Spinal cord (tissue), 10 donors: ENCODE results near the gene SLC5A5. TPM values are rescaled to one million over a fixed set of nuclear protein-coding genes. Genes with fewer than 3 reads are reported as not detected.
"Not testable (repeated sequence)": the region's sequence is repeated elsewhere in the genome, so short reads cannot be mapped to it uniquely, and the experiment has no call there.

Source experiments
- DNase-seq, 6 donors: peaks; one replicate each; pipeline versions ENCODE4 v3.0.0 to v3.0.0-alpha.2; 2013 to 2015; ENCODE audit warnings: low spot score in 6 of 6, low read depth in 4 of 6
- H3K27ac ChIP-seq: one replicate; pipeline ENCODE4 v1.5.1; 2013; ENCODE audit warnings: low read depth, low read length, control low read depth
- H3K27me3 ChIP-seq: one replicate; pipeline ENCODE4 v1.6.1; 2013; ENCODE audit warnings: low read length; ENCODE audit not compliant: control insufficient read depth, insufficient read depth
- H3K36me3 ChIP-seq: one replicate; pipeline ENCODE4 v1.6.1; 2013; ENCODE audit warnings: low read length; ENCODE audit not compliant: control insufficient read depth, insufficient read depth
- H3K4me1 ChIP-seq: one replicate; pipeline ENCODE4 v1.6.1; 2013; ENCODE audit warnings: low read length; ENCODE audit not compliant: control insufficient read depth, insufficient read depth
- H3K4me3 ChIP-seq: one replicate; pipeline ENCODE4 v1.5.1; 2013; ENCODE audit warnings: low read depth, low read length, control low read depth
- H3K9me3 ChIP-seq: one replicate; pipeline ENCODE4 v1.6.1; 2013; ENCODE audit warnings: low read length; ENCODE audit not compliant: control insufficient read depth, insufficient read depth
- WGBS: methylation state at CpG from one replicate; pipeline ENCODE4 v1.1.5; 2013; ENCODE audit warnings: missing lambda C conversion rate; ENCODE audit not compliant: insufficient coverage; 5-methylcytosine and 5-hydroxymethylcytosine counted together
- polyA plus RNA-seq, 2 donors: library from polyadenylated mRNA; unstranded; fragments of 120-200 nt; gene quantifications; one replicate each; pipeline ENCODE4 v1.2.1, GENCODE V29; 2013; ENCODE audit not compliant: insufficient read length in 2 of 2
- total RNA-seq, 2 donors: library from RNA; depleted of rRNA in 1 of 2; stranded (reverse); fragments of 120-200 nt in 1 of 2; fragments of >200 nt in 1 of 2; gene quantifications; one replicate each; pipeline versions ENCODE4 v1.2.3 to v1.2.4, GENCODE V29; 2013 to 2014
- donor health status: healthy.

The SLC5A5 gene
- total and polyA plus RNA-seq, 4 donors, result 0.10 to 104 (median 10.2) TPM

GRCh38 chr19:17915940-17916593 lies 44.3 kb downstream of the SLC5A5 start:
- no peak overlapping the region for H3K4me3 ChIP-seq
- no peaks in the 10 kb centered on the region for H3K9me3 ChIP-seq
- H3K4me1 ChIP-seq, result no peaks in the 10 kb centered on the region
- no peaks in the 10 kb centered on the region for H3K36me3 ChIP-seq
- no peak overlapping the region for H3K27ac ChIP-seq
- no peaks in the 10 kb centered on the region for H3K27me3 ChIP-seq
- 87% methylated on average over 4 of the region's 6 CpGs for WGBS
- DNase-seq, result no peak

GRCh38 chr19:17918151-17918550 lies 46.4 kb downstream of the SLC5A5 start:
- WGBS, result 97% methylated on average over 9 of the region's 30 CpGs
- not testable (repeated sequence) for H3K4me1 ChIP-seq

DNA sequence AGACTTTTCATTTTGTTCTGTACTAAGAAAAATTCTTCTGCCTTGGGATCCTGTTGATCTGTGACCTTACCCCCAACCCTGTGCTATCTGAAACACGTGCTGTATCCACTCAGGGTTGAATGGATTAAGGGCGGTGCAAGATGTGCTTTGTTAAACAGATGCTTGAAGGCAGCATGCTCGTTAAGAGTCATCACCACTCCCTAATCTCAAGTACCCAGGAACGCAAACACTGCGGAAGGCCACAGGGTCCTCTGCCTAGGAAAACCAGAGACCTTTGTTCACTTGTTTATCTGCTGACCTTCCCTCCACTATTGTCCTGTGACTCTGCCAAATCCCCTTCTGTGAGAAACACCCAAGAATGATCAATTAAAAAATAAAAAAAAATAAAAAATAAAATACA lies 47.4 kb downstream of the SLC5A5 start:
- no CpG with 5 or more reads among the region's 5 CpGs for WGBS
- not testable (repeated sequence) for DNase-seq, H3K36me3 ChIP-seq

More at GRCh38 chr19:17918151-17918550, 46.4 kb downstream of the SLC5A5 start:
- not testable (repeated sequence) for H3K27me3 ChIP-seq, H3K4me3 ChIP-seq, DNase-seq, H3K27ac ChIP-seq, H3K36me3 ChIP-seq, H3K9me3 ChIP-seq

GRCh38 chr19:17920527-17920926 lies 48.8 kb downstream of the SLC5A5 start:
- H3K36me3 ChIP-seq, result no peaks in the 10 kb centered on the region
- no peak overlapping the region for H3K4me3 ChIP-seq
- no peaks in the 10 kb centered on the region for H3K27me3 ChIP-seq
- DNase-seq, result no peak
- no peaks in the 10 kb centered on the region for H3K4me1 ChIP-seq
- H3K27ac ChIP-seq, result no peak overlapping the region
- H3K9me3 ChIP-seq, result no peaks in the 10 kb centered on the region

More for the DNA sequence above, 47.4 kb downstream of the SLC5A5 start:
- not testable (repeated sequence) for H3K27ac ChIP-seq, H3K27me3 ChIP-seq, H3K4me1 ChIP-seq, H3K9me3 ChIP-seq, H3K4me3 ChIP-seq

DNA sequence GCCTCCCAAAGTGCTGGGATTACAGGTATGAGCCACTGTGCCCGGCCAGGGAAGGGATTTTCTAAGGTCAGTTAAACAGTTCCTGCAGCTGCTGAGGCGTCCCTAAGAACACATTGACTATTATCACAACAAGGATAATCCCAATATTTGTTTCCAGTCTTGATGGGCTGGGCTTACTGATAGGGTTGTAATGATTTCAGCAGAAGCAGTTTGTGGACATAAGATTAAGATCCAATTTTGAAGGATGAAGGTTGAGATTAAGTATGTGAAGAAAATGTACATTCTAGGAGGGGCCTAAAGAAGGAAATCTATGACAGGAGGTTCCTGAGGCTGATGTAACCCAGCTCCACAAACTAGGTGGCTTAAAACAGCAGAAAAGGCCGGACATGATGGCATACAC lies 50.4 kb downstream of the SLC5A5 start:
- Histone ChIP-seq H3K4me1 (no peaks in the 10 kb centered on the region), H3K4me3 (no peak overlapping the region), H3K9me3 (no peaks in the 10 kb centered on the region), H3K36me3 (no peaks in the 10 kb centered on the region), H3K27me3 (no peaks in the 10 kb centered on the region), H3K27ac (no peak overlapping the region)
- DNase-seq, result no peak
- 100% methylated on average over 1 of the region's 3 CpGs for WGBS

DNA sequence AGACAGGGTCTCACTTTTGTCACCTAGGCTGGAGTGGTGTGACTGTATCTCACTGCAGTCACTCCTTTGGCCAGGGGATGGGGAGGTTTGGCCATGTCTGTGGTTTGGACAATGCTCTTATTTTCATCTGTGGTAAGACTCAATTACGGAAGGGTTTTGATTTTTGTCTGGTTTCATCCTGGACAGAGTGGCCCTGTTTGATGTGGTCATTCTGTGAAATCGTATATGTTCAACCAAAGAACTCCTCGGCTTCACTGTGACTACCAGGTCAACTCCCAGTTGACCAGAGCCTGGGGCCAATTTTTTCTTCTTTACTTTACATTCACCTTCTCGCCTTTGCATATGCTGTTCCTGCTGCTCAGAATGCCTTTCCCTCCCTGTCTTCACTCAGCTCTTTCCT lies 54.3 kb downstream of the SLC5A5 start:
- 91% methylated on average over 4 of the region's 4 CpGs for WGBS
- H3K4me1 ChIP-seq, result no peaks in the 10 kb centered on the region
- no peaks in the 10 kb centered on the region for H3K9me3 ChIP-seq
- DNase-seq, result no peak
- no peak overlapping the region for H3K4me3 ChIP-seq
- no peaks in the 10 kb centered on the region for H3K27me3 ChIP-seq
- H3K27ac ChIP-seq, result no peak overlapping the region
- H3K36me3 ChIP-seq, result no peaks in the 10 kb centered on the region

- H3K9me3 ChIP-seq, result no peaks in the 10 kb centered on the region
- WGBS, result 86% methylated on average over 4 of the region's 4 CpGs
- no peak overlapping the region for H3K4me3 ChIP-seq
- DNase-seq, result no peak
- no peaks in the 10 kb centered on the region for H3K27me3 ChIP-seq
- no peak overlapping the region for H3K27ac ChIP-seq
- H3K36me3 ChIP-seq, result no peaks in the 10 kb centered on the region
- peaks cover 20% of the 10 kb centered on the region for H3K4me1 ChIP-seq
These were observed 57.3 kb downstream of the SLC5A5 start for GRCh38 chr19:17929056-17929455.

DNA sequence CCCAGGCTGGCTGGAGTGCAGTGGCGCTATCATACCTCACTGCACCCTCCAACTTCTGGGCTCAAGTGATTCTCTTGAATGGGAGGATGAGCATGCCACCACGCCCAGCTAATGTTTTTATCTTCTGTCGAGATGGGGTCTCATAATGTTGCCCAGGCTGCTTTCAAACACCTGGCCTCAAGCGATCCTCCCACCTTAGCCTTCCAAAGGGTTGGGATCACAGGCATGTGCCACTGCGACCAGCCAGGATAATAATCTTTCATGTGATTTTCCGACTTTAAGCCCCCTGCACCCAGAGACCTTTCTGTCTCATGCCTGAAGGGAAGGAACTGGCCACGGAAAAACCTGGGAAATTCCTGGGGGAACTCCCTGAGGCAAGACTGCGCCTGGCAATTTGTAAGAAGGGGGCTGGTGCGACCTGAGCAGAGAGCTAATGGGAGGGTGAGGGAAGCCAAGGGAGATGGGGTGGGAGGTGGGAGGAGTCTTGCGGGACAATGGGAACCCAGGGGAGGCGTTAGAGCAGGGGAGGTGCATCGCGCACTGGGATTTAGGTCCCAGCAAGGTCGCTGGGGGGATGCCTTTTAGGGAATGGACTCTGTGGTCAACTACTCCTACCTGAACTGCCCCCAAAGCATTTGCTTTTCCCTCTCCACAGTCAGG lies 59.9 kb downstream of the SLC5A5 start:
- H3K27ac ChIP-seq, result no peak overlapping the region
- H3K27me3 ChIP-seq, result no peaks in the 10 kb centered on the region
- H3K9me3 ChIP-seq, result no peaks in the 10 kb centered on the region
- H3K36me3 ChIP-seq, result peaks cover 16% of the 10 kb centered on the region
- H3K4me1 ChIP-seq, result peaks cover 20% of the 10 kb centered on the region
- peak overlapping the region; percentile 97 for H3K4me3 ChIP-seq
- 26% methylated on average over 8 of the region's 14 CpGs for WGBS
- DNase-seq, result peak in 2 of 6 donors; percentile 38 to 53

DNA sequence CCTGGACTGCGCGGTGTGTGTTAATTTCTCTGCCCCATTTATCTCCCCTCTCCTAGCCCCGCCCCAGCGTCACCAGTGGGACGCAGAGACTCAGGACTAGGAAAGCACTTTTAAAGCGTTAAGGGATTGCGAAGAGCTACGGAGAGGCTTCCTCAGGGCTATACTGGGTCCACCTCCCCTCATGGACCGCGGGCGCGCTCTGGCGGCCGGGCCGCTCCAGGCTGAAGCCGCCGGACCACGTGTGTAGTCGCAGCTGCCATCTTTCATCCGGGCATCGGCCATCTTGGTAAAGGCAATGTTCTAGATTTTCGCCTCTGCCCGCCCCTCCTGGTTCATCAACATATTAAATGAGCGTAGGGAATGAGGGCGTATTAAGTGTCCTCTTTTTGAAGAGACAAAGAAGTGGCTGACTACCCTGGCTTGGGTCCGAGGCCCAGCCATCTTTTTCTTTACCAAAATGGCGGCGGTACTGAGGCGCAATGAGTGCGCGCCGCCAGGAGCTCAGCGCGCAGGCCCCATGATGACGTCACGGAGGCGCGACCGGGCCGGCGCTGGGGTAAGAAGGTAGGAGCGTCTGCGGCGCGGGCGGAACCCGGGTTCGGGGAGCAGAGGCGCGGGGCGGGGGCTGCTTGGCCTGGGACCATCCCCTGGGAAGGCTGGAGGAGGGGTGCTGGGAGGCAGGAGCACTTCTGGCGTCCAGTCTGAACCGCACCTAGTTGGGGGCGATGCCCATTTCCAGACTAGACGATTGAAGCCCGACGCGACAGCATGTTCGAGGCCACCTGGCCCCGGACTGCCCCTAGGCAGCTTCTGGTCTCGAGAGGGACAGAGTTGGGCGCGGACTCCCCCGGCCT lies 61.0 kb downstream of the SLC5A5 start, which contains the start of gene CCDC124:
Gene CCDC124 (plus strand): TSS at position 531 of the 854 bp plus-strand sequence. CDS start 3,406 bp downstream, outside the sequence.
- Histone ChIP-seq H3K36me3 (peaks cover 24% of the 10 kb centered on the region), H3K4me3 (peak within 1 kb of the TSS; percentile 97), H3K4me1 (peaks cover 20% of the 10 kb centered on the region), H3K27ac (peak within 1 kb of the TSS; percentile 89), H3K9me3 (no peaks in the 10 kb centered on the region), H3K27me3 (no peaks in the 10 kb centered on the region)
- under 1% methylated on average over 59 of the region's 64 CpGs for WGBS
- peak; percentile 77 to 98 (median 89) for DNase-seq
